Measurements from ENCODE around the gene CLDN19. TPM values are rescaled to one million over a fixed set of nuclear protein-coding genes. Genes with fewer than 3 reads are reported as not detected.
"Not testable (repeated sequence)": the region's sequence is repeated elsewhere in the genome, so short reads cannot be mapped to it uniquely, and the experiment has no call there.

Gene CLDN19
- total RNA-seq, 1 experiment from 2014 or later: not detected

GRCh38 chr1:42723511-42723910 is 16.5 kb downstream of the CLDN19 start:
- no peak overlapping the region for H3K4me3 ChIP-seq (ENCODE audit: low read depth, low read length, poor library complexity, severe bottlenecking)
- no peak for DNase-seq (ENCODE audit: low spot score)
- ChIA-PET POLR2A (ENCODE audit: low non-redundant PET) (no interaction called here), CTCF (interaction anchor here (0.7 kb wide), 1 partner anchor 154 kb away, joined by 3 read pairs; no protein-coding TSS in a partner anchor)
- no TSS peak for BruUV-seq (replicated peaks)
- no peaks in the 10 kb centered on the region for H3K27me3 ChIP-seq (replicated peaks; ENCODE audit: insufficient read depth, low read depth, low read length, poor library complexity)
- H3K4me1 ChIP-seq (ENCODE audit: insufficient read depth, low read length, poor library complexity, severe bottlenecking): no peaks in the 10 kb centered on the region
- no peak overlapping the region for H3K27ac ChIP-seq (ENCODE audit: low read depth, low read length, poor library complexity, severe bottlenecking)
- intact Hi-C loops (cut with micrococcal nuclease; ENCODE audit: unreplicated experiment): no loop called here
- no peaks in the 10 kb centered on the region for H3K9me3 ChIP-seq (ENCODE audit: low read depth, low read length, poor library complexity, severe bottlenecking)
- H3K36me3 ChIP-seq (ENCODE audit: insufficient read depth, low read length, poor library complexity, severe bottlenecking): no peaks in the 10 kb centered on the region
- TF ChIP-seq EZH2 (IDR thresholded peaks at IDR 0.05; ENCODE audit: borderline replicate concordance, low read depth, low read length, poor library complexity, severe bottlenecking): no peak
- no peak for TF ChIP-seq CTCF (conservative IDR thresholded peaks at IDR 0.05; ENCODE audit: low read depth, low read length)

- H3K4me3 ChIP-seq (ENCODE audit: low read depth, low read length, poor library complexity, severe bottlenecking); H3K36me3 ChIP-seq (ENCODE audit: insufficient read depth, low read length, poor library complexity, severe bottlenecking); H3K27me3 ChIP-seq (replicated peaks; ENCODE audit: insufficient read depth, low read depth, low read length, poor library complexity); intact Hi-C loops (cut with micrococcal nuclease; ENCODE audit: unreplicated experiment); BruUV-seq (replicated peaks); H3K27ac ChIP-seq (ENCODE audit: low read depth, low read length, poor library complexity, severe bottlenecking); DNase-seq (ENCODE audit: low spot score); H3K4me1 ChIP-seq (ENCODE audit: insufficient read depth, low read length, poor library complexity, severe bottlenecking); CTCF ChIA-PET; H3K9me3 ChIP-seq (ENCODE audit: low read depth, low read length, poor library complexity, severe bottlenecking): not testable (repeated sequence)
- POLR2A ChIA-PET (ENCODE audit: low non-redundant PET): interaction anchor here (0.7 kb wide), 1 partner anchor 182 kb away, joined by 3 read pairs; no protein-coding TSS in a partner anchor
These were observed 17.6 kb downstream of the CLDN19 start for GRCh38 chr1:42722403-42722802.

- TF ChIP-seq CTCF (conservative IDR thresholded peaks at IDR 0.05; ENCODE audit: low read depth, low read length): no peak
- TF ChIP-seq EZH2 (IDR thresholded peaks at IDR 0.05; ENCODE audit: borderline replicate concordance, low read depth, low read length, poor library complexity, severe bottlenecking): no peak
- no TSS peak for BruUV-seq (replicated peaks)
- Histone ChIP-seq H3K9me3 (ENCODE audit: low read depth, low read length, poor library complexity, severe bottlenecking) (no peaks in the 10 kb centered on the region), H3K4me1 (ENCODE audit: insufficient read depth, low read length, poor library complexity, severe bottlenecking) (no peaks in the 10 kb centered on the region), H3K4me3 (ENCODE audit: low read depth, low read length, poor library complexity, severe bottlenecking) (no peak overlapping the region), H3K36me3 (ENCODE audit: insufficient read depth, low read length, poor library complexity, severe bottlenecking) (no peaks in the 10 kb centered on the region), H3K27me3 (replicated peaks; ENCODE audit: insufficient read depth, low read depth, low read length, poor library complexity) (no peaks in the 10 kb centered on the region), H3K27ac (ENCODE audit: low read depth, low read length, poor library complexity, severe bottlenecking) (no peak overlapping the region)
- DNase-seq (ENCODE audit: low spot score): no peak
- CTCF ChIA-PET: no interaction called here
- POLR2A ChIA-PET (ENCODE audit: low non-redundant PET): no interaction called here
- intact Hi-C loops (cut with micrococcal nuclease; ENCODE audit: unreplicated experiment): no loop called here
These were observed 18.1 kb downstream of the CLDN19 start for GRCh38 chr1:42721926-42722325.

GRCh38 chr1:42720868-42721267 is 19.2 kb downstream of the CLDN19 start:
- intact Hi-C loops (cut with micrococcal nuclease; ENCODE audit: unreplicated experiment): no loop called here
- BruUV-seq (replicated peaks): no TSS peak
- Histone ChIP-seq H3K9me3 (ENCODE audit: low read depth, low read length, poor library complexity, severe bottlenecking) (no peaks in the 10 kb centered on the region), H3K27ac (ENCODE audit: low read depth, low read length, poor library complexity, severe bottlenecking) (no peak overlapping the region), H3K4me3 (ENCODE audit: low read depth, low read length, poor library complexity, severe bottlenecking) (no peak overlapping the region), H3K36me3 (ENCODE audit: insufficient read depth, low read length, poor library complexity, severe bottlenecking) (no peaks in the 10 kb centered on the region), H3K4me1 (ENCODE audit: insufficient read depth, low read length, poor library complexity, severe bottlenecking) (no peaks in the 10 kb centered on the region), H3K27me3 (replicated peaks; ENCODE audit: insufficient read depth, low read depth, low read length, poor library complexity) (no peaks in the 10 kb centered on the region)
- POLR2A ChIA-PET (ENCODE audit: low non-redundant PET): no interaction called here
- no peak for DNase-seq (ENCODE audit: low spot score)
- no peak for TF ChIP-seq CTCF (conservative IDR thresholded peaks at IDR 0.05; ENCODE audit: low read depth, low read length)
- CTCF ChIA-PET: no interaction called here

- CTCF ChIA-PET; DNase-seq (ENCODE audit: low spot score); H3K4me1 ChIP-seq (ENCODE audit: insufficient read depth, low read length, poor library complexity, severe bottlenecking); H3K4me3 ChIP-seq (ENCODE audit: low read depth, low read length, poor library complexity, severe bottlenecking); BruUV-seq (replicated peaks); H3K27me3 ChIP-seq (replicated peaks; ENCODE audit: insufficient read depth, low read depth, low read length, poor library complexity); POLR2A ChIA-PET (ENCODE audit: low non-redundant PET); intact Hi-C loops (cut with micrococcal nuclease; ENCODE audit: unreplicated experiment); H3K27ac ChIP-seq (ENCODE audit: low read depth, low read length, poor library complexity, severe bottlenecking): not testable (repeated sequence)
- peaks cover 12% of the 10 kb centered on the region for H3K9me3 ChIP-seq (ENCODE audit: low read depth, low read length, poor library complexity, severe bottlenecking)
- peaks cover 41% of the 10 kb centered on the region for H3K36me3 ChIP-seq (ENCODE audit: insufficient read depth, low read length, poor library complexity, severe bottlenecking)
These were observed 25.6 kb downstream of the CLDN19 start for GRCh38 chr1:42714441-42714840.
